HG03196 (cell line): ENCODE data around the gene IL1B.

Experiments used
- ATAC-seq: cut with Tn5 transposase; IDR thresholded peaks from one replicate; pipeline ENCODE4 v1.9.1; 2021; ENCODE audit not compliant: unreplicated experiment

Gene IL1B

GRCh38 chr2:112809112-112809511 lies 27.5 kb downstream of the IL1B start:
- no peak for ATAC-seq

GRCh38 chr2:112807233-112807807 lies 29.3 kb downstream of the IL1B start:
- no peak for ATAC-seq

GRCh38 chr2:112805542-112805941 lies 31.0 kb downstream of the IL1B start:
- ATAC-seq = no peak

GRCh38 chr2:112803691-112804521 lies 32.7 kb downstream of the IL1B start:
- ATAC-seq = no peak

- ATAC-seq = no peak
Observed at GRCh38 chr2:112800881-112801583, 35.5 kb downstream of the IL1B start.

GRCh38 chr2:112798979-112799975 lies 37.3 kb downstream of the IL1B start:
- ATAC-seq = no peak

- no peak for ATAC-seq
Observed at GRCh38 chr2:112796486-112796885, 40.1 kb downstream of the IL1B start.

GRCh38 chr2:112795774-112796173 lies 40.8 kb downstream of the IL1B start:
- ATAC-seq = no peak

- no peak for ATAC-seq
Observed at GRCh38 chr2:112794841-112795240, 41.7 kb downstream of the IL1B start.

GRCh38 chr2:112794131-112794733 lies 42.3 kb downstream of the IL1B start:
- no peak for ATAC-seq

GRCh38 chr2:112793449-112793978 lies 43.1 kb downstream of the IL1B start:
- ATAC-seq = no peak

- ATAC-seq = no peak
Observed at GRCh38 chr2:112792419-112792818, 44.2 kb downstream of the IL1B start.

- ATAC-seq = no peak
Observed at GRCh38 chr2:112791693-112792230, 44.8 kb downstream of the IL1B start.

GRCh38 chr2:112791019-112791418 lies 45.6 kb downstream of the IL1B start:
- ATAC-seq = no peak

GRCh38 chr2:112790305-112790704 lies 46.3 kb downstream of the IL1B start:
- ATAC-seq = no peak

- no peak for ATAC-seq
Observed at GRCh38 chr2:112789186-112789585, 47.4 kb downstream of the IL1B start.

GRCh38 chr2:112788653-112789052 lies 47.9 kb downstream of the IL1B start:
- ATAC-seq = no peak

GRCh38 chr2:112787729-112788393 lies 48.7 kb downstream of the IL1B start:
- no peak for ATAC-seq

- ATAC-seq = no peak
Observed at GRCh38 chr2:112787294-112787693, 49.3 kb downstream of the IL1B start.
